Calu3 (cell line): ENCODE data around the gene LYSMD2. TPM values are rescaled to one million over a fixed set of nuclear protein-coding genes. Genes with fewer than 3 reads are reported as not detected.

Experiments used
- BruUV-seq: library from RNA; stranded (reverse); fragments of 400-500 nt; replicated peaks from 2 replicates; lab custom pipeline; 2021; lab: Mats Ljungman, UMichigan
- CTCF ChIA-PET: fragments of 300-600 bp; sonication (Branson Sonifier 250); formaldehyde crosslinking; loops from one replicate; lab custom pipeline; 2022; ENCODE audit warnings: antibody characterized with exemption; lab: Charles Lee
- DNase-seq: peaks from one replicate; pipeline ENCODE4 v3.0.0; 2022
- H3K27ac Mint-ChIP-seq: one replicate; pipeline ENCODE4 v1.8.0; 2022; ENCODE audit warnings: mixed read lengths; ENCODE audit not compliant: unreplicated experiment
- H3K27me3 Mint-ChIP-seq: one replicate; pipeline ENCODE4 v1.8.0; 2022; ENCODE audit warnings: mixed read lengths; ENCODE audit not compliant: unreplicated experiment
- H3K36me3 Mint-ChIP-seq: one replicate; pipeline ENCODE4 v1.8.0; 2022; ENCODE audit warnings: mild to moderate bottlenecking, moderate library complexity, mixed read lengths; ENCODE audit not compliant: insufficient read depth, unreplicated experiment
- H3K4me1 Mint-ChIP-seq: one replicate; pipeline ENCODE4 v1.8.0; 2022; ENCODE audit warnings: mild to moderate bottlenecking, low read depth, mixed read lengths; ENCODE audit not compliant: unreplicated experiment
- H3K4me3 Mint-ChIP-seq: one replicate; pipeline ENCODE4 v1.8.0; 2022; ENCODE audit warnings: mild to moderate bottlenecking, low read depth, moderate library complexity, mixed read lengths; ENCODE audit not compliant: unreplicated experiment
- H3K9me3 Mint-ChIP-seq: one replicate; pipeline ENCODE4 v1.8.0; 2022; ENCODE audit warnings: low read depth, mixed read lengths; ENCODE audit not compliant: unreplicated experiment
- CTCF ChIP-seq: fragments of 200-600 bp; IDR thresholded peaks from one replicate; pipeline ENCODE4 v1.8.0; 2022; ENCODE audit warnings: antibody characterized with exemption; ENCODE audit not compliant: unreplicated experiment
- intact Hi-C: fragments of 100-400 bp; cut with micrococcal nuclease; formaldehyde crosslinking; loops from one replicate; pipeline ENCODE4 v1.10.0; 2022; ENCODE audit not compliant: unreplicated experiment
- total RNA-seq: library from RNA; stranded (reverse); gene quantifications from 2 replicates; pipeline ENCODE4 v1.2.3, GENCODE V29; 2022

Gene LYSMD2
- total RNA-seq, 1 experiment from 2014 or later = 14.3 TPM

GRCh38 chr15:51774916-51775315, 37.5 kb upstream of the LYSMD2 start:
- DNase-seq = no peak
- Mint-ChIP-seq H3K4me1 (no peaks in the 10 kb centered on the region), H3K27ac (no peak overlapping the region), H3K9me3 (no peaks in the 10 kb centered on the region), H3K4me3 (no peak overlapping the region), H3K27me3 (peaks cover 36% of the 10 kb centered on the region), H3K36me3 (no peaks in the 10 kb centered on the region)
- TF ChIP-seq CTCF = no peak
- intact Hi-C loops = no loop called here
- BruUV-seq = no TSS peak
- CTCF ChIA-PET = no interaction called here

- no peak for TF ChIP-seq CTCF
- Mint-ChIP-seq H3K27me3 (peaks cover 42% of the 10 kb centered on the region), H3K4me3 (no peak overlapping the region), H3K4me1 (no peaks in the 10 kb centered on the region), H3K9me3 (no peaks in the 10 kb centered on the region), H3K36me3 (no peaks in the 10 kb centered on the region), H3K27ac (no peak overlapping the region)
- intact Hi-C loops = no loop called here
- no peak for DNase-seq
- CTCF ChIA-PET = no interaction called here
- BruUV-seq = no TSS peak
Observed at GRCh38 chr15:51771773-51772172, 34.3 kb upstream of the LYSMD2 start.

- TF ChIP-seq CTCF = no peak
- Mint-ChIP-seq H3K27me3 (peaks cover 43% of the 10 kb centered on the region), H3K4me3 (no peak overlapping the region), H3K4me1 (no peaks in the 10 kb centered on the region), H3K9me3 (no peaks in the 10 kb centered on the region), H3K27ac (no peak overlapping the region), H3K36me3 (no peaks in the 10 kb centered on the region)
- DNase-seq = no peak
- BruUV-seq = no TSS peak
- CTCF ChIA-PET = no interaction called here
- intact Hi-C loops = no loop called here
Observed at GRCh38 chr15:51770902-51771301, 33.4 kb upstream of the LYSMD2 start.

- Mint-ChIP-seq H3K36me3 (no peaks in the 10 kb centered on the region), H3K27ac (no peak overlapping the region), H3K9me3 (no peaks in the 10 kb centered on the region), H3K27me3 (peaks cover 59% of the 10 kb centered on the region), H3K4me1 (no peaks in the 10 kb centered on the region), H3K4me3 (no peak overlapping the region)
- CTCF ChIA-PET = no interaction called here
- no peak for TF ChIP-seq CTCF
- intact Hi-C loops = no loop called here
- DNase-seq = no peak
- BruUV-seq = no TSS peak
Observed at GRCh38 chr15:51768018-51768417, 30.6 kb upstream of the LYSMD2 start.
